Stomach (tissue), 4 donors: ENCODE results near the gene CKMT2.

Experiments used
- CTCF ChIP-seq, 7 experiments: fragments of 450-650 bp in 4 of 7; fragments of 200-600 bp in 3 of 7; sonication (generic) in 3 of 7; IDR thresholded peaks; one replicate each; pipeline ENCODE4 v1.5.1; 2016 to 2019; ENCODE audit warnings: antibody characterized with exemption in 7 of 7, control low read depth in 2 of 7, mild to moderate bottlenecking in 1 of 7
- POLR2A ChIP-seq, 4 donors: fragments of 450-650 bp; IDR thresholded peaks; one replicate each; pipeline ENCODE4 v1.6.1; 2016; ENCODE audit warnings: antibody characterized with exemption in 4 of 4, control low read depth in 2 of 4, mild to moderate bottlenecking in 1 of 4, moderate library complexity in 1 of 4

- TF ChIP-seq CTCF (IDR thresholded peaks at IDR 0.05): no peak
- no peak for TF ChIP-seq POLR2A (IDR thresholded peaks at IDR 0.05)
Observed at GRCh38 chr5:81249240-81249639, 16.1 kb downstream of the CKMT2 start.
